Colon (tissue), 2 donors: ENCODE data around the gene OR2T3.
"Not testable (repeated sequence)": the region's sequence is repeated elsewhere in the genome, so short reads cannot be mapped to it uniquely, and the experiment has no call there.

Experiments
- FAIRE-seq: peaks from 2 replicates; lab custom pipeline; 2012; peaks lifted over from hg19 to GRCh38; lab: Jason Lieb, UNC
- donor health status: control.
- donor health status: control.

OR2T3 gene

DNA sequence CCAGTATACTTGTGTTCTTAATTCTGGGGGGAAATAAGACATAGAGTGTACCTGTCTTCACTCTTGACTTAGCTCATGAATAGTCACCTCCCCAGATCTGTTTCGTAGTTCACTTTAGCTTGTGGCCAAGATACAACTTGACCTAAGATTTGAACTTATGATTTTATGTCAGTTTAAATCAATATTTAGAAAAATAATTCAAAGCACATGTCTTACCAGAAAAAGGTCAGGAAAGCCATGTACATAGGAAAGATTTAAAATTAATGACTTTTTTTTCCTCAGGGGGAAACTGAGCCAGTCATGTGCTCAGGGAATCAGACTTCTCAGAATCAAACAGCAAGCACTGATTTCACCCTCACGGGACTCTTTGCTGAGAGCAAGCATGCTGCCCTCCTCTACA, at the start of gene OR2T3:
OR2T3 (plus strand) TSS at position 301 of the 400 bp plus-strand sequence; CDS start at position 301, 0 bp downstream.
- FAIRE-seq: not testable (repeated sequence)

DNA sequence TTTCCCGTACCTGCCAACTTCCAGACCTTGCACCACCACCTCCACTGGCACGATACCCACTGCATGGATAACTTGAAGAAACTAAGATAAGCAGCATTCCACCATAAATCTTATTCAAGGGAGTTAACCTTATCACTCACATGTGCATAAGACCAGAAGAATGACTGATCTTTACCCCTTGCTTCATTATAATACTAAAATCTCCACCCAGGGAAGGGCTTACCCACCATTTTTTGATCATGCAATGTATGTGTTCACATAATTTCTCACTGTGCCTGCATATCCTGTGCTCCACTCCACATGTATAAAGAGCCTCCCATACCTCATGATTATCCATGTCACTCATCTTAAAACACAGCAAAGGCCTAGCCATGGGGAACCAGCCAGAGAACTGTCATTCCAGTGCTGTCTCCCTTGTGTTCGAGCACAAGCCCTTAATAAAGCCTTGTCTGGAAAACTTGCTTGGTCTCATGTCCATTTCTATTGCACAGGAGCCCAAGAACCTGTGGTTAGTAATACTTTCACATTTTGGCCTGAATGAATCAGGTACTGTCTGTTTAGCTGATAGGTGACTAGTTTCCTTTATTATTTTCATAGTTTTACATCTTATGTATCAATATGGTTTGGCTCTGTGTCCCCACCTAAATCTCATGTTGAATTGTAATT, 45.5 kb upstream of the OR2T3 start:
- not testable (repeated sequence) for FAIRE-seq

- FAIRE-seq: not testable (repeated sequence)
These were observed 45.0 kb upstream of the OR2T3 start for GRCh38 chr1:248428192-248428533.

GRCh38 chr1:248431683-248432082, 41.5 kb upstream of the OR2T3 start:
- FAIRE-seq: not testable (repeated sequence)

- not testable (repeated sequence) for FAIRE-seq
These were observed 41.0 kb upstream of the OR2T3 start for GRCh38 chr1:248432201-248432600.

DNA sequence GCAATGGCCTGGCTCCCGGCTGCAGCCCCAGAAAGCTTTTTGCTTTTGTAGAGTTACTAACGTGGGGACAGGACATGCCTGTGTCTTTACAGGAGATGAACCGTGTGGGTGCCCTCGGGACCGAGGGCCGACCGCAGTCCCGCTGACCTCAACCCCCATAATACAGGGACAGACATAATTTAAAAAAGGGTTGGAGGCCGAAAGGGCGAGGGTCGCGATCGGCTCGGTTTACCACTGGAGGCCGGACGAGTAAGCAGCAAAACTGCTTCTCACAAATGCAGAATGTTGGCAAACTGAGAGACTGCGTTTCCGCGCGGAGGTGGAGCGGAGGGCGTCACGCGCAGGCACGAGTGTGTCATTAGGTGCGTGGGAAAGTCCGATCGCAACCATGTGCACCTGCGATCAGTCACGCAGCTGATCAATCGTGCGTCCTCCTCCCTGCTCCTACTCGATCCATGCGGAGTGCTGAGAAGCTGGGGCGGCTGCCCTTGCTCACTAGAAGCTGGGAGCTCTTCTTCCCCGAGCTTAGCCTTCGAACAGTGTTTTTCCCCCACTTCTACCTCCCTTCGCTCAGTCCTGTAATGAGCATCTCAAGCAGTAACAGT, 39.2 kb upstream of the OR2T3 start:
- not testable (repeated sequence) for FAIRE-seq

DNA sequence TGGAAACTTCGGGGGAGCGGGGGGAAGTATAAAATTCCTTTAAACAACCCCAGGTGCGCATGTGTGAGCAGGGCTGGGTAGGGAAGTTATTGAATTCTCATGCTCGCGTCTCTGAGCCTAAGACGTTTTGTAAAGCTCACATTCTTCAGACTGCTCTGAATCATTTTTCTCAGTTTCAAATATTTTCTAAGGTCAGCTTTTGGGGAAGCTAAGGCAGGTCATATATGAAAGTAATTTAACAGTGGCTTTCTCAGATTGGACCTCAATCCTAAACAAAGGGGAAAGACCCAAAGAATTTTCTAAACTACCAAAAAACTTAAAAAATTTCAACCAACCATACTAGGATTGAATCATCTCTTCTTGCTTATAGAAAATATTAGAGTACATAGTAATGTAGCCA, 38.2 kb upstream of the OR2T3 start:
- FAIRE-seq: not testable (repeated sequence)

DNA sequence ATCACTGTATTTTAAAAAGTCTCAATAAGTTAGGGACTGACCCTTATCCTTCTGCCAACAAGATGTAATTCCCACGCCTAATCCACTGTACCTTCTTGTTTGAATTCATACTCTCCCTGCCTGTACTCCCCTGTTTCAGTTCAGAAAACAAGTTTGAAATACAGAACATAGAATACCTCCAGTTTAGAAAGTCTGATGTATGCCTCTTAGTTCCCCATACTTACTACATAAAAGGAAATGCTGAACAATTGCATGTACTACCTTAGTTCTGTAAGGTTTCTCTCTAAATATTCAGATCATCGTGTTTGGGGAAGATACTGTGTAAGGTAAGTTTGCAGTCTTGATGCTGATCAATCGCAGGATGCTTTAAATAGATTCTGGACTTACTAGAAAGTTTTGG, 36.8 kb upstream of the OR2T3 start:
- FAIRE-seq: not testable (repeated sequence)

DNA sequence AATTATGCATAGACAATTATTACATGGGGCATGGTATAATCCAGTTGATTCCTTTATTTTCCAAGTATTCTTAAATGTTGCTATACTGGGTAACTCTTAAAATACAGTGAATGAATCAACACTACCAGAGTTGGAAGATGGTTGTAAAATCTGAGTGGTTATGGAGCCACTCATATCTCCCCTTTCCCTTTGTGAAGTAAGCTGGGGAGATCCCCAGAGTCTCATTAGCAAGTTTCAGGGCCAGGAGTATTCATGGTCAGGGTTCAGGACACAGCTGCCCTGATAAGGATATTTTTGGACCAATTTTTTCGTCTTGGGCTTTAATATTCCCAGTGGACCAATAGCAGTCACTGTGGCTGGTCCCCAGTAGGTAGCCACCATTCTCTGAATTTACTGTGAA, 34.5 kb upstream of the OR2T3 start:
- not testable (repeated sequence) for FAIRE-seq

GRCh38 chr1:248439283-248439682, 33.9 kb upstream of the OR2T3 start:
- FAIRE-seq: not testable (repeated sequence)

DNA sequence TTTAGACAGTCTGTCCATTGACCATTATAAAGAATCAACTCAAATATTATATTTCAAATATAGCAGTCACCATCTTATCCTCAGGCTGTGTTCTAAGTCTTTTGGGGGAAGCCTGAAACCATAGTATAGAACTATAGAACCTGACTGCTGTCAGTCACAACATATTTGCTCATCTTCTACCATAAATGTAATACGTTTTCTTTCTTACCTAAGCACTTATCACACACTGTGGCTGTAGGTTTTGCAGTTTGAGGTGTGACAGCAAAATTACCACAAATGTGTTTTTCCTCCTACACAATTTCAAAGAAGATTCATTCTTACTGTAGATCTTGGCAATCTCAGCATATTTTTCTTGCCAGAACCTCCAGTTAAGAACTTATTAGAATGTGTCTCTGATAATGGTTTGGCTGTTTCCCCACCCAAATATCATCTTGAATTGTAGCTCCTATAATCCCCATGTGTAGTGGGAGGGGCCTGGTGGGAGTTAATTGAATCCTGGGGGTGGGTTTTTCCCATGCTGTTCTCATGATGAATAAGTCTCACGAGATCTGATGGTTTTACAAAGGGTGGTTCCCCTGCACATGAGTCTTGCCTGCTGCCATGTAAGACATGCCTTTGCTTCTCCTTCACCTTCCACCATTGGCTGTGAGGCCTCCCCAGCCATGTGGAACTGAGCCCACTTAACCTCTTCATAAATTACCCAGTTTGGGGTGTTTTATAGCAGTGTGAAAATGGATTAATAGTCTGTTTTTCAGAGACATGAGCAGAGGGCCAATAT, 30.5 kb upstream of the OR2T3 start:
- not testable (repeated sequence) for FAIRE-seq

- not testable (repeated sequence) for FAIRE-seq
These were observed 28.5 kb upstream of the OR2T3 start for GRCh38 chr1:248444603-248445002.

- FAIRE-seq: not testable (repeated sequence)
These were observed 27.8 kb upstream of the OR2T3 start, which contains the start of gene OR2T2 for GRCh38 chr1:248445399-248445798. OR2T2 (plus strand) TSS chr1:248445637; CDS start chr1:248452798, 7,161 bp downstream.

- not testable (repeated sequence) for FAIRE-seq
These were observed 24.6 kb upstream of the OR2T3 start for GRCh38 chr1:248448409-248449074.

DNA sequence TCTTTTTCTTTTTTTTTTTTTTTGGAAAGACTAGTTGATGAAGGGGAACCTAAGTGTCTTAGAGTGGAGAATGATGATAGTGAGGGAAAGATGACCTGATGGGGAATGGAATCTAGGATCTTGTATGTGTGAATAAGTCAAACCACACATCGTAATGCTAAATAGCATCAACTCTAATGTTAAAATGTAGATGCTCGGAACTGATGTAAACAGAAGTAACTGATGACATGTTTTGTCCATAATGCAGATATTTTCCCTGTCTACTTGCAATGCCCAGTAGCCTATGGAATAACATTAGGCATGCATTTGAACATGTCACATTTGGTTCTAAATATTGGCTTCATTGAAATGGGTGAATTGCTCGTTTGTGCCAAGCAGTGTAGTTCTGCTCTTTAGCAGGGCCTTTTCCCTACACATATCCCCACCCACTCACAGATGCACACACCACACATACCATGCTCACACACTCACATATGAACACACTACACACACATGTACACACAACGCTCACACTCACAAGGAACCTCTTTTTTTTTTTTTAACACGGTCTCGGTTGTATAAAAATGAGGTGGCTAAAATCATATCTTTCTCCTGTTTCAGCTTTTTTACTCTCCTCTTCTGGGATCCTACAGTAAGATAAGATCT, 23.2 kb upstream of the OR2T3 start:
- not testable (repeated sequence) for FAIRE-seq

DNA sequence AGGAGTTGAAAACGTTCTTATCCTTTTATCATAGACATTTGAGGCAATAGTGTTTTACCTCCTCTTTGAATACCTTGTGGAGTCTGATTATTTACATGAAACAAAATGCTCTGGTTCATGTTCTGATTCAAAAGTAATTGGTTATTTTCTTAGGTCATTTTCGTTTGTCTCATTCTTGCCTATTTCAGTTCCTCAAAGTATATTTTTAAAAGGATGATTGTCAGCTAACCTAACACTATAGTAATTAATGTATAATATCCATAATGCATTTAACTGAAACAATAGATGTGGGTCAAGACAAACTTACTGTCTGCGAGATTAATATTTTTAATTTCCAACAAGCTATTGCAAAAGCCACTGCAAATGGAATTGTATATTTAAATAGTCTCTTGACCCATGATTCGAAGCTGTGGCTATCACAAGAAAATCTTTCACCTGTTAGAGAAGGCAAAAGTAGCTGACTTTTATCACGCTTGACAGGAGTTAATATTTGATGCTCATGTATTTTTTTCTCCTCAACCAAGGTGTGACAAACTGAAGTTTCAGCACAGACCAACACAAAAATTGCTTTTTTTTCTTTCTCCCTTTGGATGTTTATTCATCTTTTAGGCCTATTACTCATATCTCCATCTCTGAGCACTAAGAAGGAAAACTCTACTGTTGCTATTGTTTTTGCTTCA, 22.5 kb upstream of the OR2T3 start:
- FAIRE-seq: not testable (repeated sequence)

GRCh38 chr1:248453619-248454018, 19.5 kb upstream of the OR2T3 start:
- FAIRE-seq: not testable (repeated sequence)

DNA sequence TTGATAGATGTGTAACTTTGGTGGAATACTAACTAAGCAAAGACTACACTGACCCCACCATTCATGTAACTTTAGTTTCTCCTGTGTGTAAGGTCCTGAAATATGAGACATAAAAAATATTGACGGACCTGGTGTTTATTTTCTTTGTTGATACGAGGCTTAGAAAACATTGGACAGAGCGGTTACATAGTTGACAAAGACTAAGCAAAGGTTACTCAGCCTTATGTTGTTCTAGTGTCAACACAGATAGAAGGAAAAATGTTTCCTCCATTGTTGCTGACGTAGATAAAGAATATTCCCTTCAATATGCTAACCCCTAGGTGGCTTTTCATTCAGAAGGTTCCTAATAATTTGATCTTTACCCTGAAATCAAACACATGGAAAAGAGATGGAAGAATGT, 18.1 kb upstream of the OR2T3 start:
- FAIRE-seq: not testable (repeated sequence)

DNA sequence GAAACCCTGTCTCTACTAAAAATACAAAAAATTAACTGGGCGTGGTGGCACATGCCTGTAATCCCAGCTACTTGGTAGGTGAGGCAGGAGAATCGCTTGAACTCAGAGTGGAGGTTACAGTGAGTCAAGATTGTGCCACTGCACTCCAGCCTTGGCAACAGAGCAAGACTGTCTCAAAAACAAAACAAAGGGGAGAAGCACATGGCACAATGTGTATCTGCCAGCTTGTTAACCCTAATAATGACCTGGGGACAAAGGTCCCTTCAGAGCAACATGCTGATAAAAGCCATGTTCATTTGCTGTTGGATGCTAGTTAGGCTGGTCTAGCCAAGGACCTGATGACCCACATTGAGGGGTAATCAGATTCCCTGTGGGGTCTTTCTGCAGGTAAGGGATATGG, 16.5 kb upstream of the OR2T3 start:
- not testable (repeated sequence) for FAIRE-seq

DNA sequence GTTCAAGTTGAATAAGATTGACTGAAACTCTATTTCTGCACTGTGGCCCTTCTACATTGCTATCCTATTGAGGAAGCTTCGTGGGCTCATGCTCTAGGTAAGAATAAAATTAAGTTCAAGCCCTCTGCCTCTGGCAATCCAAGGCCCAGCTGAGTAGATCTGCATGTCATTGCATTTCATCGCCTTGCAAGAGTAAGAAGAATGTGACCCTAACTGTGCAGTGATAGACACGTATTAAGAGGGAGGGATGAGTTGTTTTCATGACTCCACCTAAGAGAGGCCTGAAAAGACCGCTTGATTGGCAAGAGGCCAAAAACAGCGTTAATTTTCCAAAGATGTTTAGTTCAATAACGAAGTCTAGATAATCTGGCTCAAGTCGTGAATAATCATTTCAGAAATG, 14.0 kb upstream of the OR2T3 start:
- FAIRE-seq: not testable (repeated sequence)

DNA sequence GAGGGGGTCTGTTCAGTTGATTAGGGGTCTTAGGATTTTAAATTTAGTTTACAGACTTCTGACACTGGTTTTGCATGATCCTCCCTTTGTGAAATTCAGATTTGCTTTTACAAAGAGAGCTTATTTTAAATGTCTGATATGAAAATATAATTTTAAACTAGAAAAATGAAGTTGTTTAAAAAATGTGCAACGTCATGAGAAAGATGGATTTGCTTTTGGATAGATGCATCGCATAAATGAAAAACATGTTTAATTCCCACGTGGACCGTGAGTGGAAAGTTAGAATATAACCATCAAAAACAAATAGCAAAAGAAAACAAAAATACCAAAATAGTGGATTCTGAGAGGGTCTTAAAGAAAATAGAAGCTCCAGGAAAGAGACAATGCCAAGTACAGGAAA, 2.0 kb upstream of the OR2T3 start:
- no peak for FAIRE-seq
